Mucosa of gallbladder (tissue), 1 donor: ENCODE measurements around the gene CAT. TPM values are rescaled to one million over a fixed set of nuclear protein-coding genes. Genes with fewer than 3 reads are reported as not detected.

Experiments
- total RNA-seq: library from RNA; stranded (reverse); gene quantifications from one replicate; pipeline ENCODE4 v1.2.1, GENCODE V29; 2021
- donor health status: DM: no; HTN: no; CAD: no.

CAT gene
- total RNA-seq, 1 donor from 2014 or later: 147 TPM

Other genes with a start within 250 kb of the CAT start
- 9.8 TPM for gene ABTB2, start 80.9 kb upstream of the CAT start, total RNA-seq
- gene ELF5, start 74.9 kb downstream of the CAT start, total RNA-seq: 0.95 TPM
- 176 TPM for gene EHF, start 182.2 kb downstream of the CAT start, total RNA-seq